SK-N-SH (cell line): ENCODE measurements around the gene DNAH9.

Source experiments
- EZH2phosphoT487 ChIP-seq: fragments of 200-600 bp; sonication (generic); IDR thresholded peaks from 2 replicates; pipeline ENCODE4 v1.6.1; 2017; ENCODE audit warnings: low read depth, mixed run types, mild to moderate bottlenecking, antibody characterized with exemption, moderate library complexity, borderline replicate concordance
- FOXM1 ChIP-seq: IDR thresholded peaks from 2 replicates; pipeline ENCODE4 v1.4.0; 2012; ENCODE audit warnings: low read depth, mild to moderate bottlenecking
- RAD21 ChIP-seq: IDR thresholded peaks from 2 replicates; pipeline ENCODE4 v1.6.1; 2012; ENCODE audit warnings: mild to moderate bottlenecking, low read length
- TF ChIP-seq, protein P1 (sequence below): fragments of 200-600 bp; sonication (generic); IDR thresholded peaks from 2 replicates; pipeline ENCODE4 v1.6.1; 2017; ENCODE audit warnings: antibody characterized with exemption, mild to moderate bottlenecking, moderate library complexity
- TF ChIP-seq, protein P2 (sequence below): fragments of 150-350 bp; IDR thresholded peaks from 2 replicates; pipeline ENCODE4 v1.6.1; 2017; ENCODE audit warnings: antibody characterized with exemption, low read length, low read depth, borderline replicate concordance

DNA sequence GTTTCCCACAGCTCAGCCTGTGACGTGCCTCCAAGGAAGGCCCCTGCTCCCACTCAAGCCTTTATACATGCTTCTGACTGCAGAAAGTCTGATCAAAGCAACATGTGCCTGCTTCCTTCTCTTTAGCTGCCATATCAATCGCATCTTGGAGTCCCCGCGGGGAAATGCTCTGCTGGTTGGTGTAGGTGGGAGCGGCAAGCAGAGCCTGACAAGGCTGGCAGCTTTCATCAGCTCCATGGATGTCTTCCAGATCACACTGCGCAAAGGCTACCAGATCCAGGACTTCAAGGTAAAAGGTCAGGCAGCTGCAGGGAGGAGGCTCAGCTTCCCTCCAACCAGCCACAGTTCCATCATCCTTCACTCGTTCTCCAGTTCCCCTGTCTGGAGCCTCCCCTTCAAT lies 209.3 kb downstream of the DNAH9 start:
- TF ChIP-seq, protein P1, sequence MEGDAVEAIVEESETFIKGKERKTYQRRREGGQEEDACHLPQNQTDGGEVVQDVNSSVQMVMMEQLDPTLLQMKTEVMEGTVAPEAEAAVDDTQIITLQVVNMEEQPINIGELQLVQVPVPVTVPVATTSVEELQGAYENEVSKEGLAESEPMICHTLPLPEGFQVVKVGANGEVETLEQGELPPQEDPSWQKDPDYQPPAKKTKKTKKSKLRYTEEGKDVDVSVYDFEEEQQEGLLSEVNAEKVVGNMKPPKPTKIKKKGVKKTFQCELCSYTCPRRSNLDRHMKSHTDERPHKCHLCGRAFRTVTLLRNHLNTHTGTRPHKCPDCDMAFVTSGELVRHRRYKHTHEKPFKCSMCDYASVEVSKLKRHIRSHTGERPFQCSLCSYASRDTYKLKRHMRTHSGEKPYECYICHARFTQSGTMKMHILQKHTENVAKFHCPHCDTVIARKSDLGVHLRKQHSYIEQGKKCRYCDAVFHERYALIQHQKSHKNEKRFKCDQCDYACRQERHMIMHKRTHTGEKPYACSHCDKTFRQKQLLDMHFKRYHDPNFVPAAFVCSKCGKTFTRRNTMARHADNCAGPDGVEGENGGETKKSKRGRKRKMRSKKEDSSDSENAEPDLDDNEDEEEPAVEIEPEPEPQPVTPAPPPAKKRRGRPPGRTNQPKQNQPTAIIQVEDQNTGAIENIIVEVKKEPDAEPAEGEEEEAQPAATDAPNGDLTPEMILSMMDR = no peak
- TF ChIP-seq EZH2phosphoT487 (no peak), RAD21 (no peak), FOXM1 (no peak)
- TF ChIP-seq, protein P2, sequence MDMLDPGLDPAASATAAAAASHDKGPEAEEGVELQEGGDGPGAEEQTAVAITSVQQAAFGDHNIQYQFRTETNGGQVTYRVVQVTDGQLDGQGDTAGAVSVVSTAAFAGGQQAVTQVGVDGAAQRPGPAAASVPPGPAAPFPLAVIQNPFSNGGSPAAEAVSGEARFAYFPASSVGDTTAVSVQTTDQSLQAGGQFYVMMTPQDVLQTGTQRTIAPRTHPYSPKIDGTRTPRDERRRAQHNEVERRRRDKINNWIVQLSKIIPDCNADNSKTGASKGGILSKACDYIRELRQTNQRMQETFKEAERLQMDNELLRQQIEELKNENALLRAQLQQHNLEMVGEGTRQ = no peak
